ENCODE data around the gene CHODL. TPM values are rescaled to one million over a fixed set of nuclear protein-coding genes. Genes with fewer than 3 reads are reported as not detected.

CHODL gene
- polyA plus RNA-seq, 1 experiment, result 0.05 TPM

DNA sequence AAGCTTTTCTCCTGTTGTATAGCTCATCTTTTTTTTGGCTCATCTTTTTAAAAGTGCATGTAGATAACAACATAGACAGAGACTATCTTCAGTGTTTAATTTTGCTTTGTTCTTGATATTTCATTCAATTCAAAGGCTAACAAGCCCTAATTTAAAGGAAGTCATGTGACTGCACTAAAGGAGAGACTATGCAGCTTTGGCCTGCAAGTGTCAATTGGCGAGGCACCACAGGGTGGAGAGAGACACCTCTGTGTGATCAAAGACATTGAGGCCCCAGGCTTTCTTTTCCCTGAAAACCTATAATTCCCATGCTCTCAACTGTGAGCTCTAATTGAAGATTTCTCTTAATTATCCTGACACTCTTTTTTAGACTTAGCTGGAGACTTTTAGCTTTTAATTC lies 53.6 kb downstream of the CHODL start:
- CTCF ChIA-PET, result no interaction called here
- no peak for DNase-seq (ENCODE audit: low read depth, low spot score)

More for the DNA sequence above, 53.6 kb downstream of the CHODL start:
- H3K9me3 ChIP-seq (ENCODE audit: control insufficient read depth, insufficient read depth, low read length), result peaks cover 13% of the 10 kb centered on the region
- H3K27me3 ChIP-seq (ENCODE audit: control insufficient read depth, insufficient read depth, low read length), result no peaks in the 10 kb centered on the region
- TF ChIP-seq, protein P1, sequence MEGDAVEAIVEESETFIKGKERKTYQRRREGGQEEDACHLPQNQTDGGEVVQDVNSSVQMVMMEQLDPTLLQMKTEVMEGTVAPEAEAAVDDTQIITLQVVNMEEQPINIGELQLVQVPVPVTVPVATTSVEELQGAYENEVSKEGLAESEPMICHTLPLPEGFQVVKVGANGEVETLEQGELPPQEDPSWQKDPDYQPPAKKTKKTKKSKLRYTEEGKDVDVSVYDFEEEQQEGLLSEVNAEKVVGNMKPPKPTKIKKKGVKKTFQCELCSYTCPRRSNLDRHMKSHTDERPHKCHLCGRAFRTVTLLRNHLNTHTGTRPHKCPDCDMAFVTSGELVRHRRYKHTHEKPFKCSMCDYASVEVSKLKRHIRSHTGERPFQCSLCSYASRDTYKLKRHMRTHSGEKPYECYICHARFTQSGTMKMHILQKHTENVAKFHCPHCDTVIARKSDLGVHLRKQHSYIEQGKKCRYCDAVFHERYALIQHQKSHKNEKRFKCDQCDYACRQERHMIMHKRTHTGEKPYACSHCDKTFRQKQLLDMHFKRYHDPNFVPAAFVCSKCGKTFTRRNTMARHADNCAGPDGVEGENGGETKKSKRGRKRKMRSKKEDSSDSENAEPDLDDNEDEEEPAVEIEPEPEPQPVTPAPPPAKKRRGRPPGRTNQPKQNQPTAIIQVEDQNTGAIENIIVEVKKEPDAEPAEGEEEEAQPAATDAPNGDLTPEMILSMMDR (IDR thresholded peaks at IDR 0.05; ENCODE audit: low read depth, low read length), result no peak
- POLR2A ChIA-PET, result no interaction called here
- H3K4me3 ChIP-seq (ENCODE audit: low read depth, low read length), result no peak overlapping the region
- H3K27ac ChIP-seq (ENCODE audit: low read depth, low read length), result no peak overlapping the region

Other genes with a start within 250 kb of the CHODL start
- not detected in 2 replicates for gene TMPRSS15, start 159.0 kb downstream of the CHODL start, polyA plus RNA-seq (2011; rRNA removed)

Measured in AG04450 (cell line).